ENCODE results near the gene MCOLN3.

Gene MCOLN3

GRCh38 chr1:85048296-85049064 is at the start of gene MCOLN3 (continued):
- TF ChIP-seq ZBTB1 (tag by site-specific recombination; IDR thresholded peaks at IDR 0.05): peak; percentile 75; the same call in 1 of the 2 replicates
- no peak for TF ChIP-seq ZNF426 (tag by site-specific recombination; IDR thresholded peaks at IDR 0.05)
- no peak for TF ChIP-seq ZNF140 (tag by site-specific recombination; IDR thresholded peaks at IDR 0.05)
- peak; percentile 37; the same call in 1 of the 2 replicates for TF ChIP-seq ZSCAN4 (tag by site-specific recombination; IDR thresholded peaks at IDR 0.05)
- no peak for TF ChIP-seq ZNF311 (tag by site-specific recombination; IDR thresholded peaks at IDR 0.05; ENCODE audit: borderline replicate concordance)
- TF ChIP-seq ZBTB10 (tag by site-specific recombination; IDR thresholded peaks at IDR 0.05): peak; percentile 88
- TF ChIP-seq WT1 (tag by site-specific recombination; IDR thresholded peaks at IDR 0.05): peak; percentile 95
- TF ChIP-seq ZNF777 (tag by site-specific recombination; IDR thresholded peaks at IDR 0.05; ENCODE audit: borderline replicate concordance): peak; percentile 66; the same call in 1 of the 2 replicates
- no peak for TF ChIP-seq ATF2 (tag by site-specific recombination; IDR thresholded peaks at IDR 0.05; ENCODE audit: low read depth)
- no peak for TF ChIP-seq ZNF211 (tag by site-specific recombination; IDR thresholded peaks at IDR 0.05; ENCODE audit: low read depth)
- TF ChIP-seq SP3 (tag by site-specific recombination; IDR thresholded peaks at IDR 0.05): peak; percentile 56; the same call in 1 of the 2 replicates
- no peak for TF ChIP-seq ZBTB7A (tag by site-specific recombination; IDR thresholded peaks at IDR 0.05; ENCODE audit: low read depth)
- no peak for TF ChIP-seq ZNF518A (tag by site-specific recombination; conservative IDR thresholded peaks at IDR 0.05; ENCODE audit: low read depth)
- TF ChIP-seq ZBTB26 (tag by site-specific recombination; optimal IDR thresholded peaks at IDR 0.05): peak; percentile 94
- peak; percentile 15; the same call in 1 of the 2 replicates for TF ChIP-seq PRDM4 (tag by site-specific recombination; IDR thresholded peaks at IDR 0.05)
- no peak for TF ChIP-seq ZNF148 (tag by site-specific recombination; IDR thresholded peaks at IDR 0.05; ENCODE audit: borderline replicate concordance)
- TF ChIP-seq ZNF473 (tag by site-specific recombination; IDR thresholded peaks at IDR 0.05): no peak
- TF ChIP-seq ZNF324 (tag by site-specific recombination; IDR thresholded peaks at IDR 0.05): peak; percentile 88
- peak; percentile 97 for TF ChIP-seq ZNF501 (tag by site-specific recombination; IDR thresholded peaks at IDR 0.05)
- no peak for TF ChIP-seq ZNF138 (tag by site-specific recombination; IDR thresholded peaks at IDR 0.05; ENCODE audit: borderline replicate concordance)
- peak; percentile 93 for TF ChIP-seq KLF16 (tag by site-specific recombination; IDR thresholded peaks at IDR 0.05)
